ENCODE measurements around the gene BCL2L13.

BCL2L13 gene

DNA sequence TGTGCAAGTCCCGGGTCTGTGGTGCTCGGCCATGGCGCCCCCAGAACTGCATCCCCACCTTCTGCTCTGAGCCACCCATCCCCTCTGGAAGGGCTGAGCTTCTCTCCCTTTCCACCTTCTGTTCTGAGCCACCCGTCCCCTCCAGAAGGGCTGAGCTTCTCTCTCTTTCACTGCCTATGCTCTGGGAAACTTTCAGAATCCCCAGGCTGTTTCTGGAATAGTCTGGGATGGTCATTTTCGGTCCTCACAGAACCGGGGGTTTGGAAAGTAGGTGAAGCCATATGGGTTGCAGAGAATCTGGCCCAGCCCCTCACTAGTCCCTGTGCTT is 139.1 kb downstream of the BCL2L13 start:
- no peak overlapping the region for H3K27ac ChIP-seq
- H3K36me3 ChIP-seq (ENCODE audit: control insufficient read depth, insufficient read depth, low read length), result no peaks in the 10 kb centered on the region
- TF ChIP-seq, protein P1, sequence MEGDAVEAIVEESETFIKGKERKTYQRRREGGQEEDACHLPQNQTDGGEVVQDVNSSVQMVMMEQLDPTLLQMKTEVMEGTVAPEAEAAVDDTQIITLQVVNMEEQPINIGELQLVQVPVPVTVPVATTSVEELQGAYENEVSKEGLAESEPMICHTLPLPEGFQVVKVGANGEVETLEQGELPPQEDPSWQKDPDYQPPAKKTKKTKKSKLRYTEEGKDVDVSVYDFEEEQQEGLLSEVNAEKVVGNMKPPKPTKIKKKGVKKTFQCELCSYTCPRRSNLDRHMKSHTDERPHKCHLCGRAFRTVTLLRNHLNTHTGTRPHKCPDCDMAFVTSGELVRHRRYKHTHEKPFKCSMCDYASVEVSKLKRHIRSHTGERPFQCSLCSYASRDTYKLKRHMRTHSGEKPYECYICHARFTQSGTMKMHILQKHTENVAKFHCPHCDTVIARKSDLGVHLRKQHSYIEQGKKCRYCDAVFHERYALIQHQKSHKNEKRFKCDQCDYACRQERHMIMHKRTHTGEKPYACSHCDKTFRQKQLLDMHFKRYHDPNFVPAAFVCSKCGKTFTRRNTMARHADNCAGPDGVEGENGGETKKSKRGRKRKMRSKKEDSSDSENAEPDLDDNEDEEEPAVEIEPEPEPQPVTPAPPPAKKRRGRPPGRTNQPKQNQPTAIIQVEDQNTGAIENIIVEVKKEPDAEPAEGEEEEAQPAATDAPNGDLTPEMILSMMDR (IDR thresholded peaks at IDR 0.05), result no peak
- H3K79me2 ChIP-seq, result no peaks in the 10 kb centered on the region
- H3K4me2 ChIP-seq (ENCODE audit: low read length), result no peak overlapping the region
- peaks cover 6% of the 10 kb centered on the region for H3K4me1 ChIP-seq
- H3K9me3 ChIP-seq (ENCODE audit: control insufficient read depth, low read length), result no peaks in the 10 kb centered on the region
- no peak overlapping the region for H3K9ac ChIP-seq
- no peak overlapping the region for H3K4me3 ChIP-seq (ENCODE audit: low read depth, low read length)
- H2AFZ ChIP-seq, result no peak overlapping the region
- H3K27me3 ChIP-seq (ENCODE audit: control insufficient read depth, insufficient read depth, low read length), result no peaks in the 10 kb centered on the region

DNA sequence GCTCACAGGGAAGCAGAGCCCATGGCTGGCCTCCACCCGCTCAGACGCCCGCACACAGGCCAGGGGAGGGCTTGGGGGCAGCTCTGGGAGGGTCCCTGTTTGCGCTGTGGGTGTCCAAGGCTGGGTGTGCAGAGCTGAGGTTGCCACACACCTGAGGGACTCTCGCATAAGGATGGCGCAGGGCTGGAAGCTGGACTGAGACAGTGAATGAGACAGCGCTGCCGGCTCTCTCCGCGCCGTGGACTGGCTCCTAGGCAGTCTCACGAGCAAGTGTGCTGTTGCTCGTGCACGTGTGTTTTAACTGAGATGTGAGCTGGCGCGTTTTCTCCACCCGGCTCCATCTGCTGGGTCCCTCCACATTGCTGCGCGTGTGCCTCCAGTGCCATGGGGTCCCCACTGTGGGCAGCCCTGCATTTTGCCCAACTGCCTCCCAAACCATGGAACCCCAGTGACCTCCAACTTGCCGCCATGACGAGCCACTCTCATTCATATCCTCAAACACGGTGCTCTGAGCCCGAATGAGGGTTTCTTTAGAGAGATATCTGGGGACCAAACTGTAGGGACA is 139.9 kb downstream of the BCL2L13 start:
- no peaks in the 10 kb centered on the region for H3K79me2 ChIP-seq
- no peaks in the 10 kb centered on the region for H3K27me3 ChIP-seq (ENCODE audit: control insufficient read depth, insufficient read depth, low read length)
- no peaks in the 10 kb centered on the region for H3K9me3 ChIP-seq (ENCODE audit: control insufficient read depth, low read length)
- TF ChIP-seq, protein P1 (IDR thresholded peaks at IDR 0.05), result no peak
- no peak overlapping the region for H3K4me2 ChIP-seq (ENCODE audit: low read length)
- no peak overlapping the region for H3K4me3 ChIP-seq (ENCODE audit: low read depth, low read length)
- H3K36me3 ChIP-seq (ENCODE audit: control insufficient read depth, insufficient read depth, low read length), result no peaks in the 10 kb centered on the region
- no peak overlapping the region for H3K9ac ChIP-seq
- no peaks in the 10 kb centered on the region for H3K4me1 ChIP-seq
- H2AFZ ChIP-seq, result no peak overlapping the region
- H3K27ac ChIP-seq, result no peak overlapping the region

GRCh38 chr22:17779286-17780115 is 140.9 kb downstream of the BCL2L13 start:
- Histone ChIP-seq H3K79me2 (no peaks in the 10 kb centered on the region), H3K4me1 (no peaks in the 10 kb centered on the region), H3K9ac (no peak overlapping the region), H3K4me2 (ENCODE audit: low read length) (no peak overlapping the region), H2AFZ (no peak overlapping the region), H3K27ac (no peak overlapping the region), H3K4me3 (ENCODE audit: low read depth, low read length) (no peak overlapping the region), H3K27me3 (ENCODE audit: control insufficient read depth, insufficient read depth, low read length) (no peaks in the 10 kb centered on the region), H3K9me3 (ENCODE audit: control insufficient read depth, low read length) (no peaks in the 10 kb centered on the region), H3K36me3 (ENCODE audit: control insufficient read depth, insufficient read depth, low read length) (no peaks in the 10 kb centered on the region)
- TF ChIP-seq, protein P1 (IDR thresholded peaks at IDR 0.05), result no peak

- no peak overlapping the region for H3K9ac ChIP-seq
- no peak overlapping the region for H3K4me2 ChIP-seq (ENCODE audit: low read length)
- H3K27me3 ChIP-seq (ENCODE audit: control insufficient read depth, insufficient read depth, low read length), result no peaks in the 10 kb centered on the region
- no peak overlapping the region for H3K27ac ChIP-seq
- TF ChIP-seq, protein P1 (IDR thresholded peaks at IDR 0.05), result no peak
- no peak overlapping the region for H2AFZ ChIP-seq
- H3K4me3 ChIP-seq (ENCODE audit: low read depth, low read length), result no peak overlapping the region
- no peaks in the 10 kb centered on the region for H3K4me1 ChIP-seq
- no peaks in the 10 kb centered on the region for H3K79me2 ChIP-seq
- H3K9me3 ChIP-seq (ENCODE audit: control insufficient read depth, low read length), result no peaks in the 10 kb centered on the region
- H3K36me3 ChIP-seq (ENCODE audit: control insufficient read depth, insufficient read depth, low read length), result no peaks in the 10 kb centered on the region
Measured at GRCh38 chr22:17780116-17780740, 141.7 kb downstream of the BCL2L13 start.
